ENCODE measurements around the gene GALNT17. TPM values are rescaled to one million over a fixed set of nuclear protein-coding genes. Genes with fewer than 3 reads are reported as not detected.
"Not testable (repeated sequence)": the region's sequence is repeated elsewhere in the genome, so short reads cannot be mapped to it uniquely, and the experiment has no call there.

The GALNT17 gene
- total RNA-seq, 1 experiment from 2014 or later = not detected

DNA sequence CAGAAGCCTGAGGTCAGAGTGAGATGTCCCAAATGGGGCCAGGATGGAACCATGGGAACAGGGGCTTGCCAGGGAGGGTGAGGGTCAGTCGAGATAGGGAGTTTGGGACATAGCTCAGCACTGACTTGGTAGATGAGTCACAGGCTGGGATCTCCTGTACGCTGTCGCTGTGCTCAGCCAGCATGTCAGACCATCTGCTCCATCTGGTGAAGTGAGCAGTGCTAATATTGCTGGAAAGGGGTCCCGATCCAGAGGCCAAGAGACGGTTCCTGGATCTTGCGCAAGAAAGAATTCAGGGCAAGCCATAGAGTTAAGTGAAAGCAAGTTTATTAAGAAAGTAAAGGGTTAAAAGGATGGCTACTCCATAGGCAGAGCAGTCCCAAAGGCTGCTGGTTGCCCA is 505.6 kb downstream of the GALNT17 start:
- DNase-seq = no peak
- TF ChIP-seq EZH2 (IDR thresholded peaks at IDR 0.05; ENCODE audit: low read depth) = no peak
- no TSS peak for BruUV-seq (replicated peaks)
- Histone ChIP-seq H3K27ac (no peak overlapping the region), H3K9me2 (ENCODE audit: insufficient read depth) (no peaks in the 10 kb centered on the region), H3K4me2 (no peak overlapping the region), H3K9me3 (ENCODE audit: insufficient read depth, low read depth) (no peaks in the 10 kb centered on the region), H2AFZ (no peak overlapping the region), H3K79me2 (ENCODE audit: low read depth) (no peaks in the 10 kb centered on the region), H3K4me1 (replicated peaks; ENCODE audit: insufficient read depth) (no peaks in the 10 kb centered on the region), H3K27me3 (ENCODE audit: insufficient read depth, low read depth) (no peaks in the 10 kb centered on the region), H3F3A (ENCODE audit: insufficient read depth, low read depth) (no peaks in the 10 kb centered on the region), H3K36me3 (ENCODE audit: low read depth) (no peaks in the 10 kb centered on the region), H4K20me1 (ENCODE audit: insufficient read depth) (no peaks in the 10 kb centered on the region), H3K4me3 (no peak overlapping the region)
- ChIA-PET POLR2A (ENCODE audit: unreplicated experiment) (no interaction called here), CTCF (no interaction called here)
- intact Hi-C loops (cut with micrococcal nuclease; ENCODE audit: unreplicated experiment) = no loop called here

DNA sequence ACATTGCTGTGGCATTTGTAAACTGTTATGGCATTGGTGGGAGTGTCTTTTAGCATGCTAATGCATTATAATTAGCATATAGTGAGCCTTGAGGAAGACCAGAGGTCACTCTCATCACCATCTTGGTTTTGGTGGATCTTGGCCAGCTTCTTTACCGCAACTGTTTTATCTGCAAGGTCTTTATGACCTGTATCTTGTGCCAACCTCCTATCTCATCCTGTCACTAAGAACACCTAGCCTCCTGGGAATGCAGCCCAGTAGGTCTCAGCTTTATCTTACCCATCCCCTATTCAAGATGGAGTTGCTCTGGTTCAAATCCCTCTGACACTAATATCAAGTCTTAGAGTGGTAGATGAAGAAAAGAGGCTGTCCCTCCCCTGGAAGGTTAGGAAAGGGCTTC is 506.2 kb downstream of the GALNT17 start:
- Histone ChIP-seq H3K27ac (no peak overlapping the region), H3K4me2 (no peak overlapping the region), H3F3A (ENCODE audit: insufficient read depth, low read depth) (no peaks in the 10 kb centered on the region), H3K9me2 (ENCODE audit: insufficient read depth) (no peaks in the 10 kb centered on the region), H3K4me3 (no peak overlapping the region), H3K4me1 (replicated peaks; ENCODE audit: insufficient read depth) (no peaks in the 10 kb centered on the region), H3K9me3 (ENCODE audit: insufficient read depth, low read depth) (no peaks in the 10 kb centered on the region), H3K27me3 (ENCODE audit: insufficient read depth, low read depth) (no peaks in the 10 kb centered on the region), H3K79me2 (ENCODE audit: low read depth) (no peaks in the 10 kb centered on the region), H3K36me3 (ENCODE audit: low read depth) (no peaks in the 10 kb centered on the region), H2AFZ (no peak overlapping the region), H4K20me1 (ENCODE audit: insufficient read depth) (no peaks in the 10 kb centered on the region)
- BruUV-seq (replicated peaks) = no TSS peak
- no peak for DNase-seq
- TF ChIP-seq EZH2 (IDR thresholded peaks at IDR 0.05; ENCODE audit: low read depth) = no peak
- TF ChIP-seq, protein P1, sequence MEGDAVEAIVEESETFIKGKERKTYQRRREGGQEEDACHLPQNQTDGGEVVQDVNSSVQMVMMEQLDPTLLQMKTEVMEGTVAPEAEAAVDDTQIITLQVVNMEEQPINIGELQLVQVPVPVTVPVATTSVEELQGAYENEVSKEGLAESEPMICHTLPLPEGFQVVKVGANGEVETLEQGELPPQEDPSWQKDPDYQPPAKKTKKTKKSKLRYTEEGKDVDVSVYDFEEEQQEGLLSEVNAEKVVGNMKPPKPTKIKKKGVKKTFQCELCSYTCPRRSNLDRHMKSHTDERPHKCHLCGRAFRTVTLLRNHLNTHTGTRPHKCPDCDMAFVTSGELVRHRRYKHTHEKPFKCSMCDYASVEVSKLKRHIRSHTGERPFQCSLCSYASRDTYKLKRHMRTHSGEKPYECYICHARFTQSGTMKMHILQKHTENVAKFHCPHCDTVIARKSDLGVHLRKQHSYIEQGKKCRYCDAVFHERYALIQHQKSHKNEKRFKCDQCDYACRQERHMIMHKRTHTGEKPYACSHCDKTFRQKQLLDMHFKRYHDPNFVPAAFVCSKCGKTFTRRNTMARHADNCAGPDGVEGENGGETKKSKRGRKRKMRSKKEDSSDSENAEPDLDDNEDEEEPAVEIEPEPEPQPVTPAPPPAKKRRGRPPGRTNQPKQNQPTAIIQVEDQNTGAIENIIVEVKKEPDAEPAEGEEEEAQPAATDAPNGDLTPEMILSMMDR (conservative IDR thresholded peaks at IDR 0.05) = no peak
- CTCF ChIA-PET = no interaction called here
- intact Hi-C loops (cut with micrococcal nuclease; ENCODE audit: unreplicated experiment) = no loop called here
- POLR2A ChIA-PET (ENCODE audit: unreplicated experiment) = no interaction called here

GRCh38 chr7:71639382-71640085 is 507.6 kb downstream of the GALNT17 start:
- H3K9me2 ChIP-seq (ENCODE audit: insufficient read depth) = no peaks in the 10 kb centered on the region
- BruUV-seq (replicated peaks) = no TSS peak
- CTCF ChIA-PET = no interaction called here

GRCh38 chr7:71643031-71643430 is 511.1 kb downstream of the GALNT17 start:
- H3K9me3 ChIP-seq (ENCODE audit: insufficient read depth, low read depth); H3K4me3 ChIP-seq; H3K27ac ChIP-seq; H3K27me3 ChIP-seq (ENCODE audit: insufficient read depth, low read depth); H4K20me1 ChIP-seq (ENCODE audit: insufficient read depth); H3K36me3 ChIP-seq (ENCODE audit: low read depth); H3F3A ChIP-seq (ENCODE audit: insufficient read depth, low read depth); H3K9me2 ChIP-seq (ENCODE audit: insufficient read depth); H3K79me2 ChIP-seq (ENCODE audit: low read depth); H3K4me2 ChIP-seq; H3K4me1 ChIP-seq (replicated peaks; ENCODE audit: insufficient read depth); intact Hi-C loops (cut with micrococcal nuclease; ENCODE audit: unreplicated experiment); DNase-seq; POLR2A ChIA-PET (ENCODE audit: unreplicated experiment); BruUV-seq (replicated peaks); H2AFZ ChIP-seq; CTCF ChIA-PET: not testable (repeated sequence)

More at GRCh38 chr7:71639382-71640085, 507.6 kb downstream of the GALNT17 start:
- intact Hi-C loops (cut with micrococcal nuclease; ENCODE audit: unreplicated experiment) = no loop called here
- Histone ChIP-seq H3K4me3 (no peak overlapping the region), H3K9me3 (ENCODE audit: insufficient read depth, low read depth) (no peaks in the 10 kb centered on the region), H3K79me2 (ENCODE audit: low read depth) (no peaks in the 10 kb centered on the region), H3F3A (ENCODE audit: insufficient read depth, low read depth) (no peaks in the 10 kb centered on the region), H2AFZ (no peak overlapping the region), H3K36me3 (ENCODE audit: low read depth) (no peaks in the 10 kb centered on the region), H4K20me1 (ENCODE audit: insufficient read depth) (no peaks in the 10 kb centered on the region), H3K4me2 (no peak overlapping the region), H3K4me1 (replicated peaks; ENCODE audit: insufficient read depth) (no peaks in the 10 kb centered on the region), H3K27me3 (ENCODE audit: insufficient read depth, low read depth) (no peaks in the 10 kb centered on the region), H3K27ac (no peak overlapping the region)
- no peak for DNase-seq
- TF ChIP-seq EZH2 (IDR thresholded peaks at IDR 0.05; ENCODE audit: low read depth) = no peak
- TF ChIP-seq, protein P1 (conservative IDR thresholded peaks at IDR 0.05) = no peak
- POLR2A ChIA-PET (ENCODE audit: unreplicated experiment) = no interaction called here
